GM21723 (cell line): ENCODE results near the gene ECHDC3.
"Not testable (repeated sequence)": the region's sequence is repeated elsewhere in the genome, so short reads cannot be mapped to it uniquely, and the experiment has no call there.

Experiments
- ATAC-seq: cut with Tn5 transposase; IDR thresholded peaks from one replicate; pipeline ENCODE4 v1.9.1; 2021; ENCODE audit warnings: mild to moderate bottlenecking, moderate library complexity; ENCODE audit not compliant: unreplicated experiment

The ECHDC3 gene

DNA sequence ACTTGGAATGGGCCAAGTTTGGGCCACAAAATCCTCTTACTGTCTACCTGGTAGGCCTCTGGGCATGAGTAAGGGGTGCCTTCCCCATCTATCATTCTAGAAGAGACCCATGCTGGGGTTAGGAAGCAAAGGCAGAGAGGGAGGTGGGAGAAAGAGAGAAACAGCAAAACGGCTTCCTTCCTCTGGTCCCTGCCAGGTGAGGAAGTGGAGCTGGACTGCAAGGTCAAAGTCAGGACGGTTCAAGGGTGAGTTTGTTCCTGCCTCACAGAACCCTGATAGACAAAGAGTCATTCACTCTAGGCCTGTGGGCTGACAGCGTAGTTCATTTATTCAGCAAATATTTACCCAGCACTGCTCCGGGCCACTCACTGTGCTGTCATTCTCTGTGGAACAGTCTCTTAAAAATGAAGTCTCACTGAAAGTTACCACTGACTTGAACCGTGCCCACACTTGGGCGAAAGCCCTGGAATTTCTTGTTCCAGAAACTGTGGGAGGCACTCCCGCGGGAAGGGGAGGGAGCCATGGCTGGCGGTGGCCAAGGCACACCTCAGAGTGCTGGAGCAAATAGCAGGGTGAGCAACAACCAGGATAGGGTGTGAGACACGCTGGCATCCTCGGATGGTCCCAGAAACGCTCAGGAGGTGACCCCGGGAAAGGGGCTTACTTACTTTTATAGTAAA, 26.2 kb upstream of the ECHDC3 start:
- ATAC-seq = no peak

DNA sequence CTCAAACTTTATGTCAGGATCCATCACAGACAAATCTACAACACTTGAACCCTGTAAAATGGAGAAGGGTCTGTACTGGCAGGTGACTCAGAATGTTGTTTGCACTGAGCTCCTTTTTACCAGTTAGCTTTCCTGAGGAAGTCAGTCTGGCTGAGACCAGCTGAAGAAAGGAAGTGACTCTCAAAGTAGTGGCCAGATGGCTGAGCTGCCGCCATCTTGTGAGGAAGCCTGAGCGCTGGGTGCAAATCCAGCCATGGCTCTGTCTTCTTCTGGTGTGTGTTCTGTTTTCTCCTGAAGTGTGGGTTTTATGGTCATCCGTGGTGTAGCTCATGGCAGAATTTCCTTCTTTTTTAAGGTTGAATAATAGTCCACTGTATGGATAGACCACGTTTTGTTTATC, 25.5 kb upstream of the ECHDC3 start:
- ATAC-seq = no peak

DNA sequence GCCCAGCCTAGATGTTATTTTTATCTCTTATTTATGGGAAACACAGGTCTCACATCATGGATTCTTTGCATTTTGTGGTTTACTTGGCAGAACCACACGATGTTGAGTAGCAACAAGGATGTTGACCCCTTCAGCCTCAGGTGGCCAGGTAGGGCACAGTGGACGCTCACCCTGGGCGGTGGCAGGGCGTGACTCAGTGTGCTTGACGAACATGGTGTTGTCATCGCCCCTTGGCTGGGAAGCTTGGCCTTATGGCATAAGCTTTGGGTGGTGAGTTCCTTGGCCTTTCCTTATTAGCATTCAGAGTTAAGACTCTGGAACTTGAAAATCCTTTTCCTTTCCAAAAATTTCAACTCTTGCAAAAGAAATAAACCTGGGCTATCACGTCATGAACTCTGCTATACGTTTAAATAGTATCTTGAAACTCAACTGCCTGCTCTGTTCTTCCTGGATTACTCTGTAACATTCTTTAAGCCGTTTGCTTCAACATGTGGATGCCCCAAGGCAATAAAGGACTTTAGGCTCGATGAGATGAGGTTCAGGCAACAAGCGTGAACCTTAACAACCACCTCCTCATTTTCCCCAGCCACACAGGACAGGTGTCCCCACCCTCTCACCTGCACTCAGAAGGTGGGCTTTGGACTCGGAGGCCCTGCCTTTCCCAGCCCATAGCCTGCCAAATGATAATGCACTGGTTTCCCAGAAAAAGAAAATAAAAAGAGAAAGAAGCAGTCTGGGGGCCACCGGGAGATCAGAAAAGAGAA, 22.5 kb upstream of the ECHDC3 start:
- ATAC-seq = no peak

- no peak for ATAC-seq
These were observed 21.9 kb upstream of the ECHDC3 start for GRCh38 chr10:11720260-11720741.

GRCh38 chr10:11721806-11722205, 20.4 kb upstream of the ECHDC3 start:
- no peak for ATAC-seq

- ATAC-seq = no peak
These were observed 18.8 kb upstream of the ECHDC3 start for GRCh38 chr10:11723359-11723758.

DNA sequence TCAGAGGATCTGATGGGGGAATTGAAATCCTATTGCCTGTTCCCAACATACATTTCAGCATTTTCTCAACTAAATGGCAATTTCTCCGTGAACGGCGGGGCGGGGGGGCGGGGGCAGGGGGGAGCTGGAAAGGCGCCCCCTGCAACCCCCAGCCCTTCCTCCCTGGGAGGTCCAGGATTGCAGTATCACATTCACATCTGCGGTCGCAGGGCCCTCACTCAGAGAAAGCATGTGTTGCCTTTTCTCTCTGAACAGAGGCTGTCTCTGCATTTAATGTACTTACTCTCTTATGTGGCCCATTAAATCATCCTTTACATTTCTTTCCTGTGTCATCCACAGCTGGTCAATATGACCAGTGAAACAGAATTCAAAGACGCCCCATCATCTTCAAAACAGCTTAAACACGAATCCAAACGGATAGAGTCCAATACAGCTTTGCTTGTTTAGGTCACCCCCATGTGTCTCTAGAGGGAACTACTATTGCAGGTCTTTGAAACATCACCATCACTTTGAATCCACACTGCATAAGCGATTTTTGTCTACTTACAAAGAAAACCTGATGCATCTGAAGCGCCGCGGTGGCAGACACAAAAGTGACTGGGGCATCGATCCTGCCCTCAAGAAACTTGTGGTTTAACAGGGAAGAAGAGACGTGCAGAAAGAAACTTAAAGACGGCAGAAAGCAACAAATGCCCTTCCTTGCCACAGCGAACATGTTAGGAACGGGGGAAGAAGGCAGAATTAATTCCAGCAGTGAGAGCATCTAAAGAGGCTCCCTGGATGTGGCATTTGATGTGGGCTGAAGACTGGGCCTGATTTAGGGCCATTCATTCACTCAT, 17.0 kb upstream of the ECHDC3 start:
- peak; percentile 72 for ATAC-seq

DNA sequence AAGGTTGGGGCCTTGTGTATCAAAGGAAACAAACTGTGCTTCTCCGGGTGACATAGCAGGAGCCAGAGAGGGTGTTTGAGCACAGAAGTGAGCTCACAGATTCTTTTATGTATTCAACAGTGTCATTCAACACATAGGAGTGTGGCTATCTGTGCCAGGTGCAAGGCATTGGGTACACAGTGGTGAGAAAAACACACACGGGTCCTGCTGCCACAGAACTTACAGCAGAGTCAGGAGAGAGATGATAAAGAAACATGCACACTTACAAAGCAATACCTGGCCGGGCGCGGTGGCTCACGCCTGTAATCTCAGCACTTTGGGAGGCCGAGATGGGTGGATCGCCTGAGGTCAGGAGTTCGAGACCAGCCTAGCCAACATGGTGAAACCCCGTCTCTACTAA, 16.3 kb upstream of the ECHDC3 start:
- ATAC-seq = no peak

DNA sequence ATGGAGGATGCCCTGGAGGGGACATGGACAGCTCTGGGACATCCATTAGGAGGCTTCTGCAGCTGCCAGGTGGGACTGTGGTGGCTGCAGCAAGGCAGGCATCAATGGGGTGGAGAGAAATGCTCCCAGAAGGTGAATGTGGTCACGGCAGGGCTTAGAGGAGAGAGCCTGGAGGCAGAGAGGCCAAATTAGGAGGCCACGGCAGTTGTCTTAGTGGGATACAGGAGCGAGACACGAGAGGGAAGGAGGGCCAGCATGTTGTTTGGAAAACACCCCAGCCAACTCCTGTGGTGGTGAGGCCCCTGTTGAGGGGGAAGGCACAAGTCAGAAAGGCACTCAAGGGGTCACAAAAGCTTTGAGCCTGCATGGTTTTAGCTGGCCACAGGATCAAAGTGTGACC, 14.6 kb upstream of the ECHDC3 start:
- no peak for ATAC-seq

DNA sequence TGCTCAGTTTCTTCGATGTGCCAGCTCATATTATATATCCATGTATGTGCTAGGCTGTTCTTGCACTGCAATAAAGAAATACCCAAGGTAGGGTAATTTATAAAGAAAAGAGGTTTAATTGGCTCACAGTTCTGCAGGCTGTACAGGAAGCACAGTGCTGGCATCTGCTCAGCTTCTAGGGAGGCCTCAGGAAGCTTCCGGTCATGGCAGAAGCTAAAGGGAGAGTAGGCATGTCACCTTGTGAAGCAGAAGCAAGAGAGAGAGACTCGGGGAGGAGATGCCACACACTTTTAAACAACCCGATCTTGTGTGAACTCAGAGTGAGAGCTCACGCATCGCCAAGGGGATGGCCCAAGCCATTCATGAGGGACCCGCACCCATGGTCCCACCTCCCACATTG, 13.8 kb upstream of the ECHDC3 start:
- no peak for ATAC-seq

- no peak for ATAC-seq
These were observed 12.3 kb upstream of the ECHDC3 start for GRCh38 chr10:11729790-11730315.

DNA sequence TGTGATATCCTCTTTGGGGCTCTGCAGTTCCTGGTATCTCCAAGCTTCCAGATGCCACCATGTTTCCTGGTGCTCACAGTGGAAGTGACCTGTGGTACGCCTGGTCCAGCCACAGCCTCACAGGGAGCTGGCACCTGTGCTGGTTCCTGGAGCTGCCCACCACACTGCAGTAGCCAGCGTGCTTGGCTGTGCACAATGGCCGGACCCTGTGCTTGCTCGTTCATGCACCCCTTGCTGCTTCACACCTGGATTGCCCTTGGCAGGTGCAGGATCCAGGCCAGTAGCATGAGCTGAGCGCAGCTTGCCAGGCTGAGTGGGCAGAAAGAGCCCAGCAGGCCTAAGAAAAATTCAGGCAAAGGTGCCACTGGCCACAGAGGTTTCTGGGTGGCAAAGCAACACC, 11.4 kb upstream of the ECHDC3 start:
- no peak for ATAC-seq

- not testable (repeated sequence) for ATAC-seq
These were observed 5.4 kb upstream of the ECHDC3 start for GRCh38 chr10:11736767-11737166.

DNA sequence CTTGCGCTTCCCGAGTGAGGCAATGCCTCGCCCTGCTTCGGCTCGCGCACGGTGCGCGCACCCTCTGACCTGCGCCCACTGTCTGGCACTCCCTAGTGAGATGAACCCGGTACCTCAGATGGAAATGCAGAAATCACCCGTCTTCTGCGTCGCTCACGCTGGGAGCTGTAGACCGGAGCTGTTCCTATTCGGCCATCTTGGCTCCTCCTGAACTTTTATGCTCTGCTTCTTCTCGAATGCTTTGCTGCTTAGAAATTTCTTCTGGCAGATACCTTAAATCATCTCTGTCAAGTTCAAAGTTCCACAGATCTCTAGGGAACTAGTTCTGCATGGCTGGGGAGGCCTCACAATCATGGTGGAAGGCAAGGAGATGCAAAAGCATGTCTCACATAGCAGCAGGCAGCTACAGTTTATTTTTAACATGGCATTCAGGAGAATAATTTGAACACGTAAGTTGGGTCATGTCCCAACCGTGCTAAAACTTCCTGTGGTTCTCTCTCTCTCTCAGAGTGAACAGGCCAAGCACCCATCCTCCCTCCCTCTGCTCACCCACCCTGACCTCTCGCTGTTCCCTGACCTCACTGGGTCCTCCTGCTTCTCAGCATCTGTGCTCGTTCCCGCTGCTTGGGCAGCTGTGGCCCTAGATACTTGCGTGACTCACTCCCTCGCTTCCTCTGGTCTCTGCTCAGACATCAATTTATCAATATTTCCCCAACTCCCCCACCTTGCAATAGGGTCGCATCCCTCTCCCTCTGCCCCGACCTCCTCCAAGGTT, 4.7 kb upstream of the ECHDC3 start:
- not testable (repeated sequence) for ATAC-seq

GRCh38 chr10:11740907-11741306, 1.3 kb upstream of the ECHDC3 start:
- no peak for ATAC-seq

DNA sequence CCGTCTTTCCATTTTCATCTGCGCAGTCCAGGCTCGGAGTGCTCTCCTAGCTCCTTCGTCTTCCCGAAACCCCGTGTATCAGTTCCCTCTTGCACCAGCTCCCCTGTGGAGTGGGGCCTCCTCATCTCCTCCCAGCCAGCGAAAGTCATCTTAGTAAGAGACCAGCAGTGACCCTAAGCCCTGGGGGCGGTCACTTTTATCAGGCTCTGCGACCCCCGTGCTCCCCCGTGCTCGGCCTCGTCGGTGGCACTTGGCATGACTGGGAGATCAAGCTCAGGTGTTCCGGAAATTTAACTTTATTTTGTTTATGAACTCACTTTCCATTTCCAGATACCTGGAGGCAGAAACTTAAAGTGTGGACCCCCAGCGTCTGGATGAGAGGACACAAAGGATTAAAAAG, 574 bp upstream of the ECHDC3 start:
- no peak for ATAC-seq

- no peak for ATAC-seq
These were observed 657 bp downstream of the ECHDC3 start for GRCh38 chr10:11742779-11743298.

DNA sequence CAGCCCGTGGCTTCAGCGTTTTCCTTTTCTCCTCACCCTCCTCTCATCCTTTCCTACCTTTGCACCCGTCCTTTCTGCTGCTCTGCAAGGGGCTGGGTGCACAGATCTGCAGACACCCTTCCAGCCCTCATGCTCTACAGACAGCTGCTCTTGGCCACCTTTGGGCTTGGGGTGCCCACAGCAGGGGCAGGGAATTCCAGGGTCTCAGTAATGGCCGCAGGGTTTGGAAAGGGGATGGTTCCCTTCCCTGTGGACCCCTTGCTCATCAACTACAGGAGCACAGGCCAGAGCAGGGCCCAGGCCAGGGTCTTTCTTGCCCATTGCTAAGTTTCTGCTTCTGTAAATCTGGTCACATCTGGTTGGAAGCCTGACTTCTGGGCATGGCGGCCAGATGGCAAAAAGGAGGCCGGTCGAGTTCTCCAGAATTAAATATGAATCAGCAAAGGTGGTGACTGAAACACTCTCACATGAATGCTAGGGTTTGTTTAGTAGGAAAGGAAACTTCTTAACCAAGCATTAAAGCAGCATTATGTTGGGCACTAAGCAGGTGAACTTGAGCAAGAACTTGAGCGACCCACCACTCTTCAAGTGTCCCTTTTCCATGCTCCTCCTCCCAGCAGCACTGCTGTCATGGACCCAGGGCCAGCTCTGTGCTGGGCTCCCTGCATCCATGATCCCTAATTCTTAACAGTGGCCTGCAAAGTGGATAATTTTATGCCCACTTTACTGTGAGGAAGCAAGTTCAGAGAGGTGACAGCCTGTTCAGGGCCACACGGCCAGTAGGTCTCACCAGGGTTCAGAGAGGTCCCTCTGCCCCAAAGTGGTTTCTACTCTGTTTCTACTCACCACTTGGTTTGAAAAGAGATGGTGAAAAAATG, 1.5 kb downstream of the ECHDC3 start:
- no peak for ATAC-seq

GRCh38 chr10:11745045-11745444, 2.9 kb downstream of the ECHDC3 start:
- ATAC-seq = no peak
